ENCODE data around the gene PARVB. TPM values are rescaled to one million over a fixed set of nuclear protein-coding genes. Genes with fewer than 3 reads are reported as not detected.

PARVB gene
- total and polyA plus RNA-seq, 2 of the 8 experiments (the other 6 are each of a cell fraction or from before 2014, with no cell fraction given) = 14.5 to 18.6 TPM

DNA sequence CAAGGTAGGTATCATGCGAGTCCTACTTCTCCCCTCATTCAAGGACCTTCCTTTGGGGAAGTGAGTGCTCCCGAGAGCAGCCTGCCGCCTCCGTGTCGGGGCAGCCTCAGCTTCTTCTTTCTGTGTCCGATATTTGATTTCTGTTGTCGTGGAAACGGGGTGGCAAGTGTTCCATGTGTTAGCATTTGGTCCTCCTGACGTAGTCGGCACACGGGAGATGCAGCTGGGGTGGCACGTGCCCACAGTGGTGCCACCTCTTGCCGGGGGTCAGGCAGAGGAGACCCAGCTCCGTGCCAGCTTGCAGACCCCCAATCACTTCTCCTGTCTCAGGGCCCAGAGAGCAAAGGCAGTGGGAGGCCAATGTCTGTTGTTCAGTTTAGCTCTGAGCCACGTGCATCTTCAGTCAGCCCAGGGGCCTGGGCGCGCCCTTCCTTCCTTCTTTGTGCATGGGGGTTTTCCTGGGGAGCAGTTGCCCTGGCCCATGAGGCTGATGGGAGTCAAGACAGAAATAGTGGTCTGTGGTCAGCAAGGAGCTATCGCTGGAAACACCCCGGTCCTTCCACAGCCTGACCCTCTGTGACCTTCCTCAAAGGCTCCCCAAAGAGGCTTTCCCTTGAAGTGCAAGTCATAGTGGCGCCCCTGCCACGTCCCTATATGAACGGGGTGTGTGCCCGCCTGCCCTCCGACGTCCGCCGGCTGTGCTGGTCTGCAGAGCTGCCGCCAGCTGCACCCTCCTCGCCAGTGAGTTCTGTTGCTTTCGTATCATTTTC is 44.5 kb downstream of the PARVB start (continued):
- TF ChIP-seq SUZ12 (IDR thresholded peaks at IDR 0.05; ENCODE audit: low read length) = no peak
- no peak for TF ChIP-seq SP2 (IDR thresholded peaks at IDR 0.05; ENCODE audit: low read length)
- no peak for TF ChIP-seq HDAC6 (IDR thresholded peaks at IDR 0.05; ENCODE audit: low read depth, low read length)
- TF ChIP-seq ASH2L (IDR thresholded peaks at IDR 0.05; ENCODE audit: low read length) = no peak
- TF ChIP-seq, protein P1, sequence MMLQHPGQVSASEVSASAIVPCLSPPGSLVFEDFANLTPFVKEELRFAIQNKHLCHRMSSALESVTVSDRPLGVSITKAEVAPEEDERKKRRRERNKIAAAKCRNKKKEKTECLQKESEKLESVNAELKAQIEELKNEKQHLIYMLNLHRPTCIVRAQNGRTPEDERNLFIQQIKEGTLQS (IDR thresholded peaks at IDR 0.05; ENCODE audit: insufficient read depth, low read depth, low read length) = no peak
- no peak for TF ChIP-seq KDM5A (IDR thresholded peaks at IDR 0.05; ENCODE audit: low read length)
- TF ChIP-seq, protein P2, sequence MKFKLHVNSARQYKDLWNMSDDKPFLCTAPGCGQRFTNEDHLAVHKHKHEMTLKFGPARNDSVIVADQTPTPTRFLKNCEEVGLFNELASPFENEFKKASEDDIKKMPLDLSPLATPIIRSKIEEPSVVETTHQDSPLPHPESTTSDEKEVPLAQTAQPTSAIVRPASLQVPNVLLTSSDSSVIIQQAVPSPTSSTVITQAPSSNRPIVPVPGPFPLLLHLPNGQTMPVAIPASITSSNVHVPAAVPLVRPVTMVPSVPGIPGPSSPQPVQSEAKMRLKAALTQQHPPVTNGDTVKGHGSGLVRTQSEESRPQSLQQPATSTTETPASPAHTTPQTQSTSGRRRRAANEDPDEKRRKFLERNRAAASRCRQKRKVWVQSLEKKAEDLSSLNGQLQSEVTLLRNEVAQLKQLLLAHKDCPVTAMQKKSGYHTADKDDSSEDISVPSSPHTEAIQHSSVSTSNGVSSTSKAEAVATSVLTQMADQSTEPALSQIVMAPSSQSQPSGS (IDR thresholded peaks at IDR 0.05; ENCODE audit: low read length) = no peak
